Fibroblast of mammary gland (primary cell): ENCODE measurements around the gene GTF2A2.

Source experiments
- DNase-seq: peaks from one replicate; pipeline ENCODE4 v3.0.0-alpha.2; 2010; ENCODE audit warnings: low read depth
- H3K4me3 ChIP-seq: 2 replicates; pipeline ENCODE4 v1.5.1; 2011; ENCODE audit warnings: low read depth, mild to moderate bottlenecking, low read length, moderate library complexity; ENCODE audit not compliant: control insufficient read depth
- CTCF ChIP-seq: conservative IDR thresholded peaks from 2 replicates; pipeline ENCODE4 v1.5.1; 2011; ENCODE audit warnings: low read depth, low read length, inconsistent platforms; ENCODE audit not compliant: control insufficient read depth, insufficient read depth

The GTF2A2 gene

GRCh38 chr15:59636184-59636583, 21.1 kb downstream of the GTF2A2 start:
- no peak for DNase-seq
- H3K4me3 ChIP-seq, result no peak overlapping the region
- TF ChIP-seq CTCF, result no peak

- peak; percentile 5 for DNase-seq
- H3K4me3 ChIP-seq, result no peak overlapping the region
- peak; percentile 52 for TF ChIP-seq CTCF
Measured at GRCh38 chr15:59632714-59633113, 24.6 kb downstream of the GTF2A2 start.

- peak; percentile 55 for TF ChIP-seq CTCF
Measured at GRCh38 chr15:59622289-59622688, 35.0 kb downstream of the GTF2A2 start.

GRCh38 chr15:59618406-59618805, 38.9 kb downstream of the GTF2A2 start:
- H3K4me3 ChIP-seq, result no peak overlapping the region
- TF ChIP-seq CTCF, result no peak
- DNase-seq, result no peak

More at GRCh38 chr15:59622289-59622688, 35.0 kb downstream of the GTF2A2 start:
- peak; percentile 63 for DNase-seq
- H3K4me3 ChIP-seq, result no peak overlapping the region

- no peak for TF ChIP-seq CTCF
- no peak for DNase-seq
- H3K4me3 ChIP-seq, result no peak overlapping the region
Measured at GRCh38 chr15:59616379-59616778, 40.9 kb downstream of the GTF2A2 start.

GRCh38 chr15:59615661-59616060, 41.7 kb downstream of the GTF2A2 start:
- TF ChIP-seq CTCF, result no peak
- no peak for DNase-seq
- H3K4me3 ChIP-seq, result no peak overlapping the region

GRCh38 chr15:59614153-59614552, 43.2 kb downstream of the GTF2A2 start:
- H3K4me3 ChIP-seq, result no peak overlapping the region
- no peak for DNase-seq
- TF ChIP-seq CTCF, result no peak
